ENCODE results near the gene SVIL.
"Not testable (repeated sequence)": the region's sequence is repeated elsewhere in the genome, so short reads cannot be mapped to it uniquely, and the experiment has no call there.

SVIL gene

DNA sequence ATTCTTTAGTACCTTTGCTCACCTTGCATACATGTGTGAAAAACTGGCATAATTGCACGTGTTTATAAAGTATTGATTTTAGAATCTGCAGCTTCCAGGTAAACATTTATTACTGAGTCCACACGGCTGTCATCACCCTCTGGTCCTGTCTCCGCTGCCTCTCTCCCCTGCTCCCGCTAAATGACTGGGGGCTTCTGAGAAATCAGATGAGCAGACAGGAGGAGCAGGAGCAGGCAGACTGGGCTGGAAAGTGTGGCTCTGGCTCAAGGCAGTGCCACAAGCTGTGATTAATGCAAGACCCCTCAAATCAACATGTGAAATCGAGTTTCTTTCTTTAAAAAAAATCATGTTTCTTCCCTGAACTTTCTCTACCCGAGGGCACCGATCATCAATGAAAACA is 68.6 kb downstream of the SVIL start:
- not testable (repeated sequence) for DNase-seq

DNA sequence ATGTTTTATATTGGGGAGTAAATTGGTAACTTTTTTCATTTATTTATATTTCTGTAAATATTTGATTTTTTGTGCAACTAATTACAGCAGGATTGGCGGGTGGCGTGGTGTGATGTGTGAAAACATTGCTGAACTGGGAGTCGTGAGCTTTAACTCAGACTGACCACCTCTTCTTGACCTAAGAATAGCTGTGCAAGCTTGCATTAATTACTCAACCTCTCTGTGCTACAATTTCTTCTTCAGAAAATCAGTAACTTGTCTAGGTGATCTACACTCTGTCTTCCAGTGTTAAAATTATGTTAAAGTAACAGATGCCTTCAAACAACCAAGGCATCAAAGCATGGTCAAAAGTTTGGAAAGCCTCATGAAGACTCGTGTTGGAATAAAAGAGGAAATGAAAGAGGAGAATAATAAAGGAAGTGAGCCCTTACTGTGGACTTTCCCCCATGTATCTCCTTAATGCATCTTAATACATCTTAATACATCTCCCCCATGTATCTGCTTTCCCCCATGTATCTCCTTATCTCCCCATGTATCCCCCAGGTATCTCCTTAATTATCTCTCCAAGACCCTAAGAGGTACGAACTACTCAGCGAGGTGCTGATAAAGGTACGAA is 71.2 kb downstream of the SVIL start:
- DNase-seq = no peak

DNA sequence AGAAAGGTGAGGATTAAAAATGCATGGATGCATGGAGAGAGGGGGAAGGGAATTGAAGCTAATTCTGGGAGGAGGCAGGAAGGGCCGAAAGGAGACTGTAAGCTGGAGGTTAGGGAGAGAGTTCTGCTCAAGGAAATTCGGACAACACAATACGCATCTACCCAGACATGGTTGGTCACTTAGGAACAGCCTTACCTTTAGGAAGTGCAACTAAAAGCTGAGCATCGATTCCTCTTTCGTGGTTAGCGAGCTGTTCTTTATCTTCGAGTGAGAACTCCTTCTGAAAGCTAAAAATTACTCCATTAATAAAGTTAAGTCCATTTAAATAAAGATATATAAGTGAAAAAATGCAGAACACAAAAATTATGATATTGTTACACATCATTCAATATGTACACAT is 71.8 kb downstream of the SVIL start:
- not testable (repeated sequence) for DNase-seq

DNA sequence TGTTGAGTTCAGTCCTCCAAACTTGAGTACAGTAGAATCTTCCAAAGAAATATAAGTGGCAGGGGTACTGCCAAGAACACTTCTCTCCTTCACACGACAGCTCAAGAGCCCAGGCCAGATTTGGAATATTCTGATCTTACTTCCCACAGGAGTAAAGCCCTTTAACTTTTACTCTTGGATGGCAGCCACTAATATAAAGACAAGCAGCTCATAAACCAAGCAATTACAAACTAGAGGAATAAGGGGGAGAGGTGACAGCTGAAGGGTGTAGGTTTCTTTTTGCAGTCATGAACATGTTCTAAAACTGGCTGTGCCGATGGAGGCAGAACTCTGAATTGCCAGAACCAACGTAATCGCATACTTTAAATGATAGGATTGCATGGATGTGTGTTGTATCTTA is 74.8 kb downstream of the SVIL start:
- DNase-seq = no peak

- DNase-seq = no peak
These were observed 77.1 kb downstream of the SVIL start for GRCh38 chr10:29557665-29558064.

GRCh38 chr10:29555746-29556481 is 78.9 kb downstream of the SVIL start:
- no peak for DNase-seq

DNA sequence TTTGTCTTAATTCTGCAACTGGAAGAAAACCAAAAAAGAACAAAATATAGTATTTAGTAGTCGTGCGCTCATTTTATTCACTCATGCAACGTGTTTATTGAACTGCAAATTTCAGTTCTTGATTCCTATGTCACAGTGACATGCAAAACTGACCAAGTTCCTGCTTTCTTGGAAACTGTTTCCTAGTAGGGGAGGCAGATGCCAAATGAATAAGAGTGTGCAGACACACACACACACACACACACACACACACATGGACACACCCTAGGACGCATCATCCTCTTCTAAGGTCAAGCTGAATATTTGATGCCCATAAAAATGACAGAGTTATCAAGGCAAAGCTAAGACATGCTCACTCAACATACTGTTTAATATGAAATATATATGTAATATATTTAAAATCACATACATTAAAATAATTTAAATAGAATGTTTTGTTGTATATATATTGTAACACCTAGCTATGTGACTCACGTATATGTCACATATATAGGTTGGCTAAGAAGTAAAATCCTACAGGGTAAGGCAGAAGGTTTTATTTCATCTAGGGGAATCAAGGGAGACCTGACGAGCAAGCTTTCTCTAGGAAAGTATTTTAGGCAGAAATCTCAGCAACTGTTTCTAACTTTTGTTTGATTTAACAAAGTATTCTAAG is 79.6 kb downstream of the SVIL start:
- DNase-seq = no peak

GRCh38 chr10:29554660-29555059 is 80.1 kb downstream of the SVIL start:
- DNase-seq = no peak

- no peak for DNase-seq
These were observed 81.1 kb downstream of the SVIL start for GRCh38 chr10:29553544-29554250.

- not testable (repeated sequence) for DNase-seq
These were observed 81.7 kb downstream of the SVIL start for GRCh38 chr10:29553116-29553515.

DNA sequence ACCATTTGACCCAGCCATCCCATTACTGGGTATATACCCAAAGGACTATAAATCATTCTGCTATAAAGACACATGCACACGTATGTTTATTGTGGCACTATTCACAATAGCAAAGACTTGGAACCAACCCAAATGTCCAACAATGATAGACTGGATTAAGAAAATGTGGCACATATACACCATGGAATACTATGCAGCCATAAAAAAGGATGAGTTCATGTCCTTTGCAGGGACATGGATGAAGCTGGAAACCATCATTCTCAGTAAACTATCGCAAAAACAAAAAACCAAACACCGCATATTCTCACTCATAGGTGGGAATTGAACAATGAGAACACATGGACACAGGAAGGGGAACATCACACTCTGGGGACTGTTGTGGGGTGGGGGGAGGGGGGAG is 85.3 kb downstream of the SVIL start:
- not testable (repeated sequence) for DNase-seq

DNA sequence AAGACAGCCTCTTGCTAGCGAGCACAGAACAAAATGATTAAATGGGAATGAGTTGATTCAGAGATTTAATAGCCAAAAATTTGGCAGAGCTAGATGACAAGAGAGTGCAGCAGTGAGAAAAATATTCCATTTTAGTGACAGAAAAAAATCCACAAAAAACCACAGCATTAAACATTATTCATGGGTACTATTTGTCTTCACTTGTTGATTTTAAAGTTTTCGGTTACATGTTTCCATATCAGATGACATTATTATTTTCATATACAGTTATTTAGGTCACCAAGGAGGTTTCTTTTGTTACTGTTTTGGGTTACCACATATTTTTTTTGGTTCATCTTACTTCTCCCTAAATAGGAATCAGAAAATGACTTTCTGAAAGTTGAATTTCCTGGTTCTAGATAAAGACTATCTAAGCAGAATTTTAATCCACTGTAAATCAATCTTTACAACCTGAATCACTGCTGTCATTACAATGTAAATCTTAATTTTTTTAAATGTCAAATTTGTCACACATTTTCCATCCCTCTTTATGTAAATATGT is 87.9 kb downstream of the SVIL start:
- no peak for DNase-seq

GRCh38 chr10:29545122-29545521 is 89.6 kb downstream of the SVIL start:
- no peak for DNase-seq

DNA sequence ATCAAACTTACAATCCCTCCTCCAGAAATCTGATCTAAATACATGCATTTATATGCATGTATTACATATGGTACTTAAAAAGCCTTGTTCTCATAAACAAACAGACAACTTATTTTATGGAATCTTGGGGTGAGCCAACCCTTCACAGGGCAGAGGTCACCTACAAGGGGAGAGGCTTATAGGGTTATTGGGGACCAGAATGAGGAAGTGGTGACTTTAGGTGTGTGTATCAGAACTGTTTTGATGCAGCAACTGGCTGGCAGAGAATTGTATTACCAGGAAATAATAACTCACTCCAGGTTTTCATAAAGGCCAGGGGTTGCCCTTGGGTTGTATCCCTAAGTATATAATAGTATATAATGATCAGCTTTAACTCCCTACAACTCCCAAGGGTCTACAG is 91.1 kb downstream of the SVIL start:
- no peak for DNase-seq

GRCh38 chr10:29542723-29543122 is 92.0 kb downstream of the SVIL start:
- no peak for DNase-seq

GRCh38 chr10:29541422-29542210 is 93.2 kb downstream of the SVIL start:
- no peak for DNase-seq

DNA sequence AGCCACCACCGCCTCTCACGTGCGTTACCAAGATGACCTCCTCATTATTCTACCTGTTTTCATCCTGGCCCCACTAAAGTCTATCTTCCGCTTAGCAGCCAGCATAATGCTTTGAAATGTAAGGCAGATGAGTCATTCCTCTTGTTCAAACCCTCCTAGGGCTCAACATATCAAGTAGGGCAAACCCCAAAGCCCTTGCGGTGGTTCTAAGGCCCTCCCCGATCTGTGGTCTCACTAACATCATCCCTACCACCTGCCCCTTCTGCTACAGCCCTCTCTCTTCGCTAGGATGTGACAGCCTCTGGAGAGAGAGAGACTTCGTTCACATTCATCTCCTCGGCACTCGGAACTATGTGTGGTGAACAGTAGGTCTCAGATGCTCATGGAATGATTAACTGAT is 94.8 kb downstream of the SVIL start:
- no peak for DNase-seq

GRCh38 chr10:29539412-29539811 is 95.4 kb downstream of the SVIL start:
- no peak for DNase-seq

- DNase-seq = no peak
These were observed 97.0 kb downstream of the SVIL start for GRCh38 chr10:29537799-29538198.

DNA sequence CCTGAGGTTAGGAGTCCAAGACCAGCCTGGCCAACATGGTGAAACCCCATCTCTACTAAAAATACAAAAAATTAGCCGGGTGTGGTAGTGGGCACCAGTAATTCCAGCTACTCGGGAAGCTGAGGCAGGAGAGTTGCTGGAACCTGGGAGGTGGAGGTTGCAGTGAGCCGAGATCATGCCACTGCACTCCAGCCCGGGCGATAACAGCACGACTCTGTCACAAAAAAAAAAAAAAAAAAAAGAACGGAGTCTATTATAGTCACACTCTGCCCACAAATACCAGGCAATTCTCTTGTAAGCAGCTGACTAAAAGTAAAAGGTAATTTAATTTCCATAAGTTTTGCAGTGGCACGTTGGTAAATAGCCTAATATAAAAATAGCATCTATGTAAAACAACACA is 98.1 kb downstream of the SVIL start:
- not testable (repeated sequence) for DNase-seq

DNA sequence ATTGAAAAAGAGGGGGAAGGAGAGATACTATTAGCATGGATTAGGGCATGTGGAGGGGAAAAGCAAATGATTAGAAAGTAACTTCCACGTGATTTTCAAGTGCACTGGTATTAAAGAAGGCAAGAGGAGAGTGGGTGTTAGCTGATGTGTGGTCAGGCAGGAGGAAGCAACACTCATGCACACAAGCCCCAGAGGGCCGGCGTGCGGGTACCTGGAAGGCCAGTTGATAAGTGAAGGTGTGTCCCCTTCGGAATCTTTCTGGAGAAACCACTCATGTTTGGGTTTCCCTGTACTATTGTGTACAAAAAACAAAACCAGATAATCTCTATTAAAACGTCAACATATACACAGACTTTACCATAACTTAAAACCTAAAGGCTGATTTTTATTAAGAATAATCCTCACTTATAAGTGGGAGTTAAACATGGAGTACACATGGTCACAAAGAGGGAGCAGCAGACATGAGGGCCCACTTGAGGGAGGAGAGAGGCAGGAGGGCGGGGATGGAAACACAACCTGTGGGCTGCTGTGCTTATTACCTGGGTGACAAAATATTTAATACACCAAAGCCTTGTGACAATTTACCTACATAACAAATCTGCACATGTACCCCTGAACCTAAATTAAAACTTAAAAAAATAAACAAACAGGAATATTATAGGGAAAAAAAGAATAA is 98.9 kb downstream of the SVIL start:
- DNase-seq = no peak

Measured in T-helper 9 cell (primary cell).